CD14-positive monocyte (primary cell): ENCODE data around the gene KAZN. TPM values are rescaled to one million over a fixed set of nuclear protein-coding genes. Genes with fewer than 3 reads are reported as not detected.

Experiments
- DNase-seq, 3 donors: peaks; one replicate each; pipeline ENCODE4 v3.0.0-alpha.2; 2011 to 2022
- H2AFZ ChIP-seq: 2 replicates; pipeline ENCODE4 v1.6.0; 2012; ENCODE audit warnings: mild to moderate bottlenecking, low read depth, low read length, inconsistent platforms; ENCODE audit not compliant: insufficient read depth, poor library complexity, severe bottlenecking
- H3K27ac ChIP-seq, 2 donors: 1 replicate in 1 of 2; 2 replicates in 1 of 2; pipeline ENCODE4 v1.5.1; 2012 to 2013; ENCODE audit warnings: low read length in 2 of 2, control low read depth in 1 of 2, inconsistent platforms in 1 of 2, low read depth in 1 of 2, mild to moderate bottlenecking in 1 of 2
- H3K27me3 ChIP-seq, 2 donors: one replicate each; pipeline versions ENCODE4 v1.6.0 to v1.6.1; 2011 to 2013; ENCODE audit warnings: low read length in 2 of 2; ENCODE audit not compliant: control insufficient read depth in 2 of 2, insufficient read depth in 2 of 2
- H3K36me3 ChIP-seq, 2 donors: replicated peaks in 1 of 2; 1 replicate in 1 of 2; 2 replicates in 1 of 2; pipeline versions ENCODE4 v1.5.1 to v1.6.1; 2012 to 2013; ENCODE audit warnings: low read length in 2 of 2, control low read depth in 1 of 2, inconsistent platforms in 1 of 2, mild to moderate bottlenecking in 1 of 2; ENCODE audit not compliant: insufficient read depth in 2 of 2, control insufficient read depth in 1 of 2
- H3K4me1 ChIP-seq, 2 donors: 1 replicate in 1 of 2; 2 replicates in 1 of 2; pipeline versions ENCODE4 v1.5.1 to v1.6.1; 2012 to 2013; ENCODE audit warnings: low read length in 2 of 2, control low read depth in 1 of 2, inconsistent platforms in 1 of 2, mild to moderate bottlenecking in 1 of 2, moderate library complexity in 1 of 2; ENCODE audit not compliant: insufficient read depth in 2 of 2, control insufficient read depth in 1 of 2
- H3K4me2 ChIP-seq: replicated peaks from 2 replicates; pipeline ENCODE3; 2012; ENCODE audit warnings: low read length, moderate library complexity, mild to moderate bottlenecking; ENCODE audit not compliant: poor library complexity, severe bottlenecking; ENCODE audit errors: extremely low read depth
- H3K4me3 ChIP-seq, 3 experiments: fragments of 200-600 bp in 1 of 3; sonication (generic) in 1 of 3; replicated peaks in 1 of 3; 1 replicate in 2 of 3; 2 replicates in 1 of 3; pipeline ENCODE4 v1.5.1; 2011 to 2013; ENCODE audit warnings: low read length in 3 of 3, mild to moderate bottlenecking in 3 of 3, control low read depth in 2 of 3, low read depth in 2 of 3, inconsistent platforms in 1 of 3, moderate library complexity in 1 of 3
- H3K79me2 ChIP-seq: 2 replicates; pipeline ENCODE4 v1.6.0; 2012; ENCODE audit warnings: mild to moderate bottlenecking, control low read depth, inconsistent platforms, low read length, moderate library complexity; ENCODE audit not compliant: insufficient read depth
- H3K9ac ChIP-seq: 2 replicates; pipeline ENCODE4 v1.6.0; 2017; ENCODE audit warnings: low read length, mild to moderate bottlenecking; ENCODE audit not compliant: insufficient read depth, poor library complexity, severe bottlenecking
- H3K9me3 ChIP-seq, 2 donors: replicated peaks in 1 of 2; 1 replicate in 1 of 2; 2 replicates in 1 of 2; pipeline versions ENCODE4 v1.5.1 to v1.6.1; 2012 to 2013; ENCODE audit warnings: low read length in 2 of 2, control low read depth in 1 of 2; ENCODE audit not compliant: control insufficient read depth in 1 of 2, insufficient read depth in 1 of 2
- H4K20me1 ChIP-seq: 2 replicates; pipeline ENCODE4 v1.6.0; 2012; ENCODE audit warnings: mild to moderate bottlenecking, low read length, control low read depth, moderate library complexity; ENCODE audit not compliant: insufficient read depth
- H3K27ac Mint-ChIP-seq, 7 donors: one replicate each; pipeline ENCODE4 v1.8.0; 2020; ENCODE audit warnings: mild to moderate bottlenecking in 7 of 7, mixed read lengths in 7 of 7, moderate library complexity in 6 of 7, inconsistent platforms in 2 of 7
- H3K27me3 Mint-ChIP-seq, 3 donors: one replicate each; pipeline ENCODE4 v1.8.0; 2021 to 2022; ENCODE audit warnings: low read depth in 3 of 3, mild to moderate bottlenecking in 3 of 3, mixed read lengths in 3 of 3, moderate library complexity in 3 of 3, inconsistent platforms in 1 of 3
- H3K36me3 Mint-ChIP-seq, 2 donors: one replicate each; pipeline ENCODE4 v1.8.0; 2020; ENCODE audit warnings: mixed read lengths in 2 of 2, inconsistent platforms in 1 of 2, mild to moderate bottlenecking in 1 of 2
- H3K4me1 Mint-ChIP-seq: one replicate; pipeline ENCODE4 v1.8.0; 2020; ENCODE audit warnings: mild to moderate bottlenecking, mixed read lengths
- H3K4me3 Mint-ChIP-seq, 2 donors: one replicate each; pipeline ENCODE4 v1.8.0; 2020; ENCODE audit warnings: mild to moderate bottlenecking in 2 of 2, mixed read lengths in 2 of 2, moderate library complexity in 1 of 2
- H3K9me3 Mint-ChIP-seq, 7 donors: one replicate each; pipeline ENCODE4 v1.8.0; 2020 to 2022; ENCODE audit warnings: mixed read lengths in 7 of 7, mild to moderate bottlenecking in 6 of 7, moderate library complexity in 6 of 7, inconsistent platforms in 2 of 7
- CTCF ChIP-seq: fragments of 200-600 bp; IDR thresholded peaks from one replicate; pipeline ENCODE4 v1.8.0; 2022; ENCODE audit warnings: antibody characterized with exemption, mild to moderate bottlenecking
- WGBS: methylation state at CpG from one replicate; pipeline ENCODE4 v1.1.5; 2013; ENCODE audit warnings: missing lambda C conversion rate; ENCODE audit not compliant: insufficient coverage; 5-methylcytosine and 5-hydroxymethylcytosine counted together
- intact Hi-C, 2 donors: fragments of 100-400 bp; cut with micrococcal nuclease; formaldehyde crosslinking; loops; one replicate each; pipeline versions ENCODE4 v1.15.0 to v1.15.1; 2023
- polyA plus RNA-seq, 3 donors: library from polyadenylated mRNA; depleted of rRNA in 1 of 3; unstranded in 2 of 3; stranded (reverse) in 1 of 3; fragments of 300-500 nt in 2 of 3; fragments of >200 nt in 1 of 3; fragmentation: Illumina TruSeq in 2 of 3; gene quantifications; 1 replicate in 2 of 3; 2 replicates in 1 of 3; pipeline ENCODE4 v1.2.3, GENCODE V29; 2012 to 2021

KAZN gene
- polyA plus RNA-seq, 3 donors, result not detected

- intact Hi-C loops, result no loop called here
- Histone ChIP-seq H3K27me3 (no peaks in the 10 kb centered on the region), H3K27ac (no peak overlapping the region), H3K9ac (no peak overlapping the region), H3K9me3 (peaks cover 0 to 5% of the 10 kb centered on the region in 2 donors), H3K4me3 (no peak overlapping the region), H3K4me2 (no peak overlapping the region), H2AFZ (no peak overlapping the region), H3K36me3 (no peaks in the 10 kb centered on the region), H3K4me1 (no peaks in the 10 kb centered on the region), H4K20me1 (no peaks in the 10 kb centered on the region), H3K79me2 (no peaks in the 10 kb centered on the region)
- peaks cover 0 to 5% (median 4%) of the 10 kb centered on the region in 3 donors for H3K27me3 Mint-ChIP-seq
- no peaks in the 10 kb centered on the region for H3K36me3 Mint-ChIP-seq
- DNase-seq, result no peak
- H3K9me3 Mint-ChIP-seq, result peaks cover 0 to 6% (median 3%) of the 10 kb centered on the region in 7 donors
- H3K4me1 Mint-ChIP-seq, result no peaks in the 10 kb centered on the region
- no peak overlapping the region for H3K4me3 Mint-ChIP-seq
- 100% methylated on average over 3 of the region's 6 CpGs for WGBS
- H3K27ac Mint-ChIP-seq, result no peak overlapping the region
- no peak for TF ChIP-seq CTCF
These were observed 249.7 kb downstream of the KAZN start for GRCh38 chr1:14848203-14848602.

- peak overlapping the region in 1 of 7 donors; percentile 8 for H3K27ac Mint-ChIP-seq
These were observed 250.1 kb downstream of the KAZN start for GRCh38 chr1:14848625-14849024.

More at GRCh38 chr1:14848625-14849024, 250.1 kb downstream of the KAZN start:
- peaks cover 0 to 6% (median 1%) of the 10 kb centered on the region in 7 donors for H3K9me3 Mint-ChIP-seq
- no peak overlapping the region for H2AFZ ChIP-seq
- H4K20me1 ChIP-seq, result no peaks in the 10 kb centered on the region
- H3K27me3 Mint-ChIP-seq, result peaks cover 0 to 4% (median 4%) of the 10 kb centered on the region in 3 donors
- H3K4me2 ChIP-seq, result no peak overlapping the region
- no peak overlapping the region for H3K4me3 ChIP-seq
- peaks cover 0 to 1% of the 10 kb centered on the region in 2 donors for H3K9me3 ChIP-seq
- WGBS, result 91% methylated on average over 11 of the region's 17 CpGs
- H3K79me2 ChIP-seq, result no peaks in the 10 kb centered on the region
- H3K4me1 ChIP-seq, result no peaks in the 10 kb centered on the region
- H3K4me1 Mint-ChIP-seq, result no peaks in the 10 kb centered on the region
- no peak overlapping the region for H3K9ac ChIP-seq
- no peak overlapping the region for H3K27ac ChIP-seq
- H3K36me3 ChIP-seq, result no peaks in the 10 kb centered on the region
- no peaks in the 10 kb centered on the region for H3K27me3 ChIP-seq
- no peaks in the 10 kb centered on the region for H3K36me3 Mint-ChIP-seq
- intact Hi-C loops, result no loop called here
- DNase-seq, result no peak
- TF ChIP-seq CTCF, result no peak
- H3K4me3 Mint-ChIP-seq, result no peak overlapping the region
